GM12875 (cell line): ENCODE data around the gene ZNF296.

ENCODE experiments used
- H3K4me3 ChIP-seq: one replicate; pipeline ENCODE4 v1.5.1; 2011; ENCODE audit warnings: low read depth, low read length, control low read depth
- TF ChIP-seq, protein P1 (sequence below): IDR thresholded peaks from 2 replicates; pipeline ENCODE4 v1.5.1; 2011; ENCODE audit warnings: low read depth, mild to moderate bottlenecking, control low read depth, inconsistent platforms, low read length, moderate library complexity, borderline replicate concordance; ENCODE audit not compliant: insufficient read depth

Gene ZNF296

DNA sequence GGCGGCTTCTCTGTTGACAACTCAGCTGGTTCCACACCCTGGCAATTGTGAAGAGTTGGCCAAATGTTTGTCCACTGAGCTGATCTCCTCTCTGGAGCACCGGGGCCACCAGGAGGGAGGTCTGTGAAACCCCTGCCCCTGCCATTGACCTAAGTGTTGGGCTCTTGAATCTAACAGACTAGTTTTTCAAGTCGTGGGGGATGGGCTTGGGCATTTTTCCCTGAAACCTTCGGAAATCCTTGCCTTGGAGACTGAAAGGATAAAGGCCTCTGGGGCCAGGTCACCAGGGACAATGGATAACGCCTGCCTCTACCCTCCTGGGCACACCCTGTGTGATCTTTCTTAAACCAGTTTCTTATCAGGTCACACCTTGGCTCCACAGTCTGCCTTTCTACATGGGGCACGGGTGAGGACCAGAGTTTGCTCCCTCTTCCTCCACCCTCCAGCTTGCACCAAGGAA lies 3.7 kb upstream of the ZNF296 start:
- peak overlapping the region; percentile 81 for H3K4me3 ChIP-seq
- TF ChIP-seq, protein P1, sequence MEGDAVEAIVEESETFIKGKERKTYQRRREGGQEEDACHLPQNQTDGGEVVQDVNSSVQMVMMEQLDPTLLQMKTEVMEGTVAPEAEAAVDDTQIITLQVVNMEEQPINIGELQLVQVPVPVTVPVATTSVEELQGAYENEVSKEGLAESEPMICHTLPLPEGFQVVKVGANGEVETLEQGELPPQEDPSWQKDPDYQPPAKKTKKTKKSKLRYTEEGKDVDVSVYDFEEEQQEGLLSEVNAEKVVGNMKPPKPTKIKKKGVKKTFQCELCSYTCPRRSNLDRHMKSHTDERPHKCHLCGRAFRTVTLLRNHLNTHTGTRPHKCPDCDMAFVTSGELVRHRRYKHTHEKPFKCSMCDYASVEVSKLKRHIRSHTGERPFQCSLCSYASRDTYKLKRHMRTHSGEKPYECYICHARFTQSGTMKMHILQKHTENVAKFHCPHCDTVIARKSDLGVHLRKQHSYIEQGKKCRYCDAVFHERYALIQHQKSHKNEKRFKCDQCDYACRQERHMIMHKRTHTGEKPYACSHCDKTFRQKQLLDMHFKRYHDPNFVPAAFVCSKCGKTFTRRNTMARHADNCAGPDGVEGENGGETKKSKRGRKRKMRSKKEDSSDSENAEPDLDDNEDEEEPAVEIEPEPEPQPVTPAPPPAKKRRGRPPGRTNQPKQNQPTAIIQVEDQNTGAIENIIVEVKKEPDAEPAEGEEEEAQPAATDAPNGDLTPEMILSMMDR: no peak

DNA sequence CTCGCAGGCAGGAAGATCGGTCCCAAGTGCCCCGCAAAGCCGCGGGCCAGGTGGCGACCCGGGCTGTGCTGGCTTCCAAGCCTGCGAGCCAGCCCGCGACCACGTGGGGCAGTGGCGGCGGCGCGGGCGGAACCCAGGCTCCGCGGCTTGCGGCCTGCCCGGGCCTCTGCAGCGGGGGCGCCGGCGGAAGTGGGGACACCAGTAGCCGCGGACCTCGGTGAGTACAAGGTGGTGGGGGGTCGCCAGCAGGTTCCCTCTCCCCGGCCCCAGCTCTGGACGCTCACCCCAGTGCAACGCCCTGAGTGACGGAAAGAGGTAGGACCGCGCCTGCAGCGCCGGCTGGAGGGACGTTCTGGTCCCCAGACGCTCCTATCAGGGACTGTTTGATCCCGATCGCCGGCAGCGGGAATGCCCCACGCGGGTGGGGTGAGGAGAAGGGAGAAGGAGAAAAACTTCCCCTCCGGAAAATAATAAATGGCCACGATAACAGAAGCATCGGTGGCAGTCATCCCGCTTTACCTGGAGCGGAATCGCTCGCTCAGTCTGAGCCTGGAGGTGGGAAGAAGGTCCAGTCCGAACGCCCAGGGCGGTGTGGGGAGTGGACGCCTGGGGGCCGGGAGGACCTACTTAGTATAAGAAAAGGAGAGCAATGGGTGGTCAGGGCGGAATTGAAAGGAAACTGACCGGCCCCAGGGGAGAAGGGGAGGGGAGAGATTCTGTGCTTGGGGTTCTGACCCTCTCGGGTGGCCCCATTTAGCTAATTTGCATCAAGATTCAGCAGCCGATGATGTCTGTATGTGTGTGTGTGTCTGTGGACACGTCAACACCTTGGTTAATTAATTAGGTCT lies 3.0 kb upstream of the ZNF296 start, which contains the start of gene GEMIN7:
Gene GEMIN7 (plus strand): TSS at position 198 of the 848 bp plus-strand sequence. CDS start 10,855 bp downstream, outside the sequence.
- peak within 1 kb of the TSS; percentile 81 for H3K4me3 ChIP-seq
- TF ChIP-seq, protein P1: peak; percentile 26; the same call in 1 of the 2 replicates

DNA sequence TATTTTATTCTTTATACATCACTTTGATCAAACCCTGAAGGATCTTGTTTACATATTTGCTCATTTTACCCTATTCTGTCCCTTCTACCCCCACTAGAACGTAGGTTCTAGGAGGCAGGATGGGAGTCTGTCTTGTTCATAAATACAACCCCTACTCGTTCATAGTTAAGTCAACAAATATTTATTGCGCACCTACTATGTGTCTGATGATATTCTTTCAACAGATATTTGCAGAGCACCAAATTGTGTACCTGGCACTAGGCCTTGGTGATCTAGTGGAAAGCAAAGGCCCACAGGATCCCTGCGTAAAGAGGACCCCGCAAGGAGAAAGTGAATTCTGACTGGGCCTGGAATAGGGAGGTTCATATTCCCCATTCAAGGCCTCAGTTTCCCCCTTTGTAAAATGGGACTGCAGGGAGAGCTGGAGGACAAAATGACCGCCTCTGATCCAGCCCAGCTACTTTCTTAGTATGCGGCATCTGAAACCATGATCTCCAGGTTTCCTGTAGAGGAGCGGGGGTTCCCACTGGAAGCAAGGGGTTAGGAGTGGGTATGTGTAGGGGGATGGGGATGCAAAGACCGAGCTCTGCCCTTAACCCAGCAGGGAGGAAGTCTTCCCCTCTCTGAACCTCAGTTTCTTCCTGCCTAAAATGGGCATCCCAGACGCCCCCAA lies 2.2 kb upstream of the ZNF296 start:
- TF ChIP-seq, protein P1: no peak
- peak overlapping the region; percentile 81 for H3K4me3 ChIP-seq

DNA sequence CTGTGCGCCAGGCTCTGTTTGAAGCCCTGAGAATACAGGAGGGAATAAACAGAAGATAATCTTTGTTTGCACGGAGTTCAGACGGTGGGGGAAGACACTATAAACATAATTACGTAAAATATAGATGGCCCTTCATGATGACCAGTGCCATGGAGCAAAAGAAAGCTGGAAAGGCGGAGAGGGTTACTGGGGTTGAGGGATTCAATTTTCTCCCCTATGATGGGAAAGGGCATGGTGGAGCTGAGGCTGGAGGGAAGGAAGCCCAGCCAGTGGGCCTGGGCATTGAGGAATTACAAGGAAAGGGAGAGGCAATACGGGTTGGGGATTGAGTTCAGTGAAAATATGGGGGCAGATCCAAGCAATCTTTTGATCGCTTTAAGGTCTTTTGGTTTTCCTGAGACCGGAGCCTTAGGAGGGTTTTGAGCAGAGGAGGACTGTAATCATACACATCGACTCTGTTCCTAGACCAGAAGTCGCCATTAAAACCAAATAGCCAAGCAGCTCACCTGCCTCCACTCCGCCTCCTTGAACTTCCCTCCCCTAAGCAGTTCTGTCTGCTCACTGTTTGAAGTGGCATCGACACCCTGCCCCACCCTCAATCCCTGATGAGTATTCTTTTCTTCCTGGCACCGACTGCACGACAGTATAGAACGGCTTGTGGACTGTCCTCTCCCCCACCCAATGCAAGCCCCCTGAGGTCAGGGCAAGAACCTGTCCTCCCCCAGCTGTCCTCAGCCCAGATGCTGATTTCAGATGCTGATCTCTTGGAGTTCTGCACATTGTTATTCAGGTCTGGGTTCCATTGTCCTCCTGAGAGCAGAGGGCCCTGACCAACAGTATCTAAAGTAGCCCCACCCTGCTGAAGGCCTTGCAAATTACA lies 813 bp upstream of the ZNF296 start:
- TF ChIP-seq, protein P1: no peak
- H3K4me3 ChIP-seq: peak overlapping the region; percentile 94

DNA sequence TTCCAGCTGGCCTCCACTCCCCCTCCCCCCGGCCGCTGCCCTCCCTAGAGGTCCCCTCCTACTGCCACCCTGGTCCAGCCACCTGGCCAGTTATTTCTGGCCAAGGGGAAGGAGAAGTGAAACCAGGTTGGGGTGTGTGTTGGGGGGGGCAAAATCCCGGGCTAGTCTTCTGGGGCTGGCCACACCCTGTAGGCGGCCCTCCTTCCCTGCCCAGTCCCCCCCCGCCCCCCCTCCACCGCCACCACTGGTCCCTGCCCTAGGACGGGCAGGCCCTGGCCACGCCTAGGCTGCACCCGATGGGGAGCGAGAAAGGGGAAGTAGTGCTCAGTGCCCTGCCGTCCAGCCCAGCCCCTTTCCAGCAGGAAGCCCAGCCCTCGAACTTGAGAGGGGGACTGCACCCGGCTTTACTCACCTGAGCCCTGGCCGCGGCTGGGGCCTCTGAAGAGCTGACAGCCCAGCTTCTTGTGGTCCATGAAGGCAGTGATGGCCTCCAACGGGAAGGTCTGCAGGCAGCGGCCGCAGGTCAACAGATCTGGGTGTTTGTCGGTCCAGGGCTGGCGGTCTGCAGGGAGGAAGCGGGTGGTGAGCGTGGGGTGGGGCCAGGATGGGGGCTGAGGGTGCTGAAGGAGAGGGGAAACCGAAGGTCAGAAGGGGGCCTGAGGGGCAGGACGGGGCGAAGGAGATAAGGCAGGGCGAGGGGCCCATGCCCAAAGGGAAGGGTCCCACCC lies 813 bp downstream of the ZNF296 start:
- TF ChIP-seq, protein P1: no peak
- peak overlapping the region; percentile 94 for H3K4me3 ChIP-seq

DNA sequence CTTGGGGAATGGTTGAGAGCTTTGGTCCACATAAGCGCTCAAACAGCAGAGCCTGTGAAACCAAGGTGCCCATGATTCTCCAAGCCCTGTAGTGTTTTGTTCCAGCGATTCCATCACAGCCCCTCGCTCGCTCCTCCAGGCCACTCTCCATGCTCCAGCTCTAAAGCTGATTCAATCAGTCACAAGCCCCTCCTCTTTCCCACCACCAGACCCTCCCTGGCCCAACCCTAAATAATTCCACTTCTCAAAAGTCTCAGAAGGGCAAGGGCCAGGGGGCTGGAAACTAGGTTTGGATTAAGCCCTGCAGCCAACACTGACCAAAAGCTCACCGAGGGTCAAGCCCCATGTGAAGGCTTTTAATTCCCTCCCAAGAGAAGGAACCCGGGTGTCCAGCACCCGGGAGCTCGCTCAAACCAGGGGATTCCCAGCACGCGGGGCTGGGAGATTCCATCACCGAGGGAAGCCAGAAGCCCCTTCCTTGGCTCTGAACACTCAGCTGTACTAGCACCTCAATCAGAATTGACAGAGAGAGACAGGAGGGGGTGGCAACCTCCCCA lies 1.5 kb downstream of the ZNF296 start:
- peak overlapping the region; percentile 94 for H3K4me3 ChIP-seq
- TF ChIP-seq, protein P1: no peak
